ENCODE results near the gene SMCO2.

SMCO2 gene

DNA sequence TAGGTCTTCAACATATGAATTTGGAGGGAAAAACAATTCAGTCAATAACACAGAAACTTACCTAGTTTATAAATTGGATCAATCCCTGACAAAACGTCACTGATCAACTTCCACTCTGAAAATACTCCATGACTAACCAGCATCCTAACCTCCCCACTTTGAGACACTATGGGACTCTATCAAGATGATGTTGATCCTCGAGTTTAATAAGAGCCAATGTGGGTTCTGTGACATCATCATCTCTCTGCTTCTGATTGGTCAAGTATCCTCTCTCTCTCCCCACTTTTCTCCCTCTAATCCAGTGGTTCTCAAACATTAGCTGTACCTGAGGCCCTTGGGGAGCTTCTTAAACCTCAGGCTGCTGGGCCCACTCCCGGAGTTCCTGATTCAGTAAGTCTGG is at the start of gene SMCO2:
Gene SMCO2 (plus strand): TSS at position 301 of the 400 bp plus-strand sequence. CDS start 23,896 bp downstream, outside the sequence.
- DNase-seq: no peak

DNA sequence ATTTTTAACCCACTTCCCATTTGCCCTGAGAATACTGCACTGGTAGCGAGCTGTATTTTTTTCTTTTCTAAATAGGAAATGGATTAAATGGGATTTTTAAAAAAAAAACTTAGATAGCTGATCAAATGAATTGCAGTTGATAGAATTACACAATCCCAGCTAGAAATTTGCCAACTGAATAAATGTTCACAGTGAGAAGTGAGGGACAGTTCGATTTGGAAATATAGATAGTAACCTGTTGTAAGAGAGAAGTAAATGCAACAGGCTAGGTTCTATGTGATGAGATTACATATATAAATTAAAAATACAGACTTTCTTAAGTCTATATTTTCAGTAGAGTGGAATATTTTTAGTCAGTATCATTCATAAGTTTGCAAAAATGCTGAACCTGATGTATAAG is 48.1 kb upstream of the SMCO2 start:
- DNase-seq: no peak

GRCh38 chr12:27399074-27399473 is 47.5 kb upstream of the SMCO2 start:
- no peak for DNase-seq

DNA sequence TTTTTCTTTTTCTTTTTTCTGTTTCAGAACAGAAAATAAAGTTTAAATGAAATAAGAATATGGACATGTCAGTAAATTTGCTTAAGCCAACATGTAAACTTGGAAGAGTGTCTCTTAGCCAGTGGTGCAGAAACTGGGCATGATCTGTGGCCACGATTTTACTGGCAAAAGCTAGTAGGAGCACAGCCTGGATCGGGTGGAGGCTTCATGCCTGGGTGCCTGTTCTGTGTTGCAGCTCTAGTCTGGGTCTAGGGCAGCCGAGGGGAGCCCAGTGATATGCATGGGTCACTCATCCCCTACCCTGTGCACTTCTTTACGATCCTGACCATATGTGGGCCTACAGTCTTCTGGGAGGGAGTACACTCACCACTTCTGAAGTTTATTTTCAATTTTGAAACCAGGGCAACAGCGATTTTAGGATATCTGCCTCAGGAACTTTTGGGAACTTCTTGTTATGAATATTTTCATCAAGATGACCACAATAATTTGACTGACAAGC is 45.6 kb upstream of the SMCO2 start:
- DNase-seq: no peak

DNA sequence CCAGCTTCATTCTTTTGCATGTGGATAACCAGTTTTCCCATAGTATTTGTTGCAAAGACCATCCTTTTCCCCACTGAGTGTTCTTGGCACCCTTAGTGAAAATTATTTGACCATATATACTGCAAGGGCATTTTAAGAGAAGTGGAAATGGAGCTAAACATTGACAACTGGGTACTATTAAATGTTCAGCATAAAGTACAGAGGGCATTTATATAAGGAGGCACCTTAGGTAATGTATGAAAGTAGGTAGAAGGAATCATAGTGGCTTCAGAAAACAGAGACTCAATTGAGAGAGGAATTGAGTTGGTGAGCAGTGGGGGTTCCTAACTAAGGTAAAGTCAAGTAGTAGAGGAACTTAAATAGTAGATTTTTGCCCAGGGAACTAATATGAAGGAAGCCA is 34.5 kb upstream of the SMCO2 start:
- DNase-seq: no peak

- DNase-seq: no peak
Measured at GRCh38 chr12:27422697-27423096, 23.8 kb upstream of the SMCO2 start.

DNA sequence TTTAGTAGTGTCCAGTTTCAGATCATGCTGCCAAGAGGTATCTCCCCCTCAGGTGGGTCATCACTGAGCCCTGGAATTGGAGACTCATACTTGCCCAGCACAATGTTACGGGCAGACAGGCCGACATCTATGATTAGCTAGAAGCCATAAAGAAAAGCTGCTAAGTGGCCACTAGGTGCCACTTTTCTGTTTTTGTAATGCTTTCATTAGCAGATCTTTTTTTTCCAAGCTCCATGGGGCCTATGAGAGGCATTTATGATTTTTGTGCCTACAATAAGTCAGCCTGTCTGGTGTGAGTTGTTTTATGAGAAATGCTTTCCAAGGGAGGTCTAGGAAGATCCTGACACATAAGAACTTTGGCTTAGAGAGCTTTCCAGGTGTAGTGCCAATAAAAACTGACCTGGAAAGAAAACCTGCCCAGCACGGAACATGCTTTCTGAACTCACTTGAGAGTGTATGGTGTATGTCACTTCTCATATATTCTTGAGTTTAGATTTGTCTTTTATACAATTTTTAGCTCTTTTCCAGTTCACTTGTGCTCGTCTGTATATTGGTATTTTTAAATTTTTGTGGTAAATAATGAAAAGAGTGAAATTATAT is 21.8 kb upstream of the SMCO2 start:
- DNase-seq: no peak

GRCh38 chr12:27425306-27425705 is 21.2 kb upstream of the SMCO2 start:
- no peak for DNase-seq

- no peak for DNase-seq
Measured at GRCh38 chr12:27426743-27427487, 19.6 kb upstream of the SMCO2 start.

DNA sequence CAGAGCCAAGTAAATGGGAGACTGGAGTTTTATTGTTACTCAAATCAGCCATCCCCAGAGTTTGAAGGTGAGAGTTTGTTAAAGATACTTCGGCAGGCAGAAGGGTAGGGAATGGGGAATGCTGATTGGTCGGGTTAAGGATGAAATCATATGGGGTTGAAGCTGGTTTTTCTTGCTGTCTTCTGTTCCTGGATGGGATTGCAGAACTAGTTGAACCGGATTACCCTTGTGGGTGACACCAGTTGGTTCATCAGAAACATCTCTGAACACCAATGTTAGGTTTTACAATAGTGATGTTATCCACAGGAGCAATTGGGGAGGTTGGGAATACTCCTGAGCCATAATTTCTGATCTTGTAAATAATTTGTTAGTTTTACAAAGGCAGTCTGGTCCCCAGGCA is 18.7 kb upstream of the SMCO2 start:
- DNase-seq: no peak

- DNase-seq: no peak
Measured at GRCh38 chr12:27428466-27428865, 18.1 kb upstream of the SMCO2 start.

- no peak for DNase-seq
Measured at GRCh38 chr12:27429606-27430005, 16.9 kb upstream of the SMCO2 start.

DNA sequence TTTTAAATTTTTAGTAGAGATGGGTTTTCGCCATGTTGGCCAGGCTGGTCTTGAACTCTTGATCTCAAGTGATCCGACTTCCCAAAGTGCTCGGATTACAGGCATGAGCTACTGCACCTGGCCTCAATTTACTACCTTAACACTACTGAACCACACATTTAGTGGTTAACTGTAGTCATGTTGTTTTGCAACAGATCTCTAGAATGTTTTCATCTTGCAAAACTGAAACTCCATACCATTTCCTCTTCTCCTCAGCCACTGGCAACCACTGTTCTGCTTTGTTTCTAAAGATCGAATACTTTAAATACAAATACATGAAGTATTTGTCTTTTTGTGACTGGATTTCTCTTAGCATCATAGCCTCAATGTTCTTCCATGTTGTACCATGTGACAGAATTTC is 15.4 kb upstream of the SMCO2 start:
- DNase-seq: no peak

DNA sequence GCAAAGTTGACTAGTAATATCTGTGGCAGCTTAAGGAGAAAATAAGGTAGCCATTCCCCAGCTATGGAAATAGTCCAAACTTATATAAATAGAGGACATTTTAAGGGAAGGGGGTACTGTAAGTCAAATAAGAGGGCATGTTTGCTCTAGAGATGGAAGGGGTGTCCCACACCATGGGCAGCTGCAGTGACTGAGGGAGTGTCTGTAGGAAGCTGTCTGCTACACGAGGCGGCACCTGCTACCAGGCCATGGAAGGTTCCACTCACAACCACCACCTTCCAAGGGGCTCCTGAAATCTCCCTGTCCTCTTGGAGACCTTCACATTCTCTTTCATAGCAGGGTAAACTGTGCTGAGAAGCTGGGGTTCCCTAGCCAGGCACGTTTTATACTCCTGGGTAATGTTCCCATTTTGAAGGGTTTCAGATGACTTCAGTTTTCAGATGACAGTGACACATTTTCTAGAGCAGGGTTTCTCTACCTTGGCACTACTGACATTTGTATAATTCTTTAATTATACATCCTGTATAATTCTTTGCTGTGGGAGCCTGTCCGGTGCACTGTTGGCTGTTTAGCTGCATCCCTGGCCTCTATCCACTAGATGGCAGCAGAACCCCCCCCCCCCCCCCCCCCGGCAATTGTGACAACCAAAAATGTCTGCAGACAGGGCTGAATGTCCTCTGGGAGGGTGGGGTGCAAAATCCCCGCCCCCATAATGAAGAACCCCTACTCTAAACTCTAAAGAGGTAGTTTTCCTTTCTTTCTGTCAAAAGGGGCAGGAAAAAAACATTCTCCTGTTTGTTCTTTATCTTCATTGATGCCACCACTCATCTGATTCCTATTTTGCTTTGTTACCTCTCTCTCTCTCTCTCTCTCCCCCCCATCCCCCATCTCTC is 11.6 kb upstream of the SMCO2 start:
- DNase-seq: no peak

- no peak for DNase-seq
Measured at GRCh38 chr12:27436029-27436428, 10.5 kb upstream of the SMCO2 start.

GRCh38 chr12:27436768-27437167 is 9.8 kb upstream of the SMCO2 start:
- no peak for DNase-seq

GRCh38 chr12:27437839-27438238 is 8.7 kb upstream of the SMCO2 start:
- no peak for DNase-seq

GRCh38 chr12:27447761-27448160 is 1.2 kb downstream of the SMCO2 start:
- DNase-seq: no peak

DNA sequence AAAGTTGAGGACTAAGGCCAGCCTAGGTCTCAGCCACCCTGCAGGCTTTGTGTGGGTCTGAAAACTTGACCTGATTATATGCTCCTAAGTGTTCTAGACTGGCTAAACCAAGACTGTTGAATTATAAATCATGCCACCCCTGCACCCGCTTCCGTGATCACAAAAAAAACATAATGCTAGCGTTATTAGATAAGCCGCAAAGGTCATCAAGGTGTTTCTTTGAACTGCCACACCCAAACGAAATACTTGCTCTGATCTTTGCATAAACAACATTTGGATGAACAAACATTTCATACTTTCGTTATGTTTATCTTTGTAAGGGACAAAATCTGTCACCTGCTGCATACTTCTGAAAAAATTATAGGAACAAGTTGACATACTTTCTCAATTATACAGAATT is 2.5 kb downstream of the SMCO2 start:
- no peak for DNase-seq

DNA sequence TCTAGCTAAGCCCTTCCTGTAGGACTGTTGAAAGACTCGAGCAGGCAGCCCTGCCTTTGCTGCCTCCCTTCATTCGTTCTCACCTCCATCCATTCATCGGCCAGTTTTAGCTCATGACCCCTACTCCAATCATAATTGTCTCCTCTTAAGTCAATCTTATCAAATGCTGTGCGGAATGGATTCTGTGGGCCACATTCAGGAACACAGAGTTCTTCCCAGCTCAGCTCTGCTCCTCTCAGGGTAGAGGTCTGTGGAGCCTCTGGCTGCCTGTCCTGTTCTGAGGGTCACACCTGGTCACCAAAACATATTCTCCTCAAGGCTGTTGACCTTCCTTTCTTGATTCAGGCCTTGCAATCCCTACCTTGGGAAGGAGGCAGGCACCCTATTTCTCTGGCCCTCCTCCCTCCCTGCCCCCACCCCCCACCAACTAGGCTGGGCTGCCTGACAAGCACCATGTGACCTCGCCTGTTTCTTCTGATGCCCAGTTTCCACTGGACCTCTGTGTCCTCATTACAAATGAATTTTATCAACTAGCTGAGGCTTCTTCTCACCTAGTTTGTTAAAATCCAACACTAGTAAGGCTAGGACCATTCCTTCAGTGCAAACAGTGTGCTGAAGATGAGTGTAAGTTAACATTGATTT is 3.5 kb downstream of the SMCO2 start:
- no peak for DNase-seq

DNA sequence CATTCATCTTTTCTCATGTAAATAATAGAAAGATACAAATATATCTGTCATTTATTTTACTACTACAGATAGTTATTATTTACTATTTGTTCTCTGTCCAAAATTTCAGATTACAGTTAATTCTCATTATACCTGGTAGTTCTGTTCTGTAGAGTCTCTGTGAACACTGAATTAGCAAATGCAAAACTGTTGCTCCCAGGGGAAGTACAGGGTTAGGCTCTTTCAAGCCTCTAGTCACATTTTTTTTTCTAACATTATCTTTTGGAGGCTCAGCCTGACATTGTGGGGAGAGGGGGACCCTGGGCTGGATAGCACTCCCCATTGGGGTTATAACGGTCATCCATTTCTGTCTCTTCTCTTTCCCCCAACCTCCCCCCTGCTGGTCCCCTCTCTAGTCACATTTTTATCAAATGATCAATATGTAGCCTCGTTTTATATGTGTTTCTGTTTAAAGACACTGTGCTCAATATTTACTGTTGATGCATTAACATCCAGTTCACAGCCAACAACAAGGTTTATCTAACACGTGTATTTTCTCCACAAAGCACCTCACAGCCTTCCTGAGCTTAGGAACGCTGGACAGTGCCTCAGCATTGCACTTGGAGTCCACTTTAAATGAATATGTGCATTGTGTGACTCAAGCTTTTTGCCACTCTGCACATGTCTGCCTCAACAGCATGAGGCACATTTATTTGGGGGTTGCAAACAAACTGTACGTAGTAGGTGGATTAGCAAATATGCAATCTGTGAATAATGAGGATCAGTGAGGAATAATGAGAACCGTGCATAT is 4.7 kb downstream of the SMCO2 start:
- DNase-seq: no peak

- DNase-seq: no peak
Measured at GRCh38 chr12:27453421-27453820, 6.9 kb downstream of the SMCO2 start.

All from activated naive CD4-positive, alpha-beta T cell treated with Interleukin-2 at 50 U/mL for 16 hours (primary cell).